Coronary artery (tissue), 2 donors: Measurements from ENCODE around the gene ZNF600.
"Not testable (repeated sequence)": the region's sequence is repeated elsewhere in the genome, so short reads cannot be mapped to it uniquely, and the experiment has no call there.

Source experiments
- DNase-seq: peaks from one replicate; pipeline ENCODE4 v3.0.0-alpha.2; 2017; ENCODE audit warnings: low spot score
- H3K27ac ChIP-seq, 2 donors: fragments of 200-600 bp; sonication (generic); one replicate each; pipeline ENCODE4 v1.5.1; 2016 to 2019
- H3K4me3 ChIP-seq: fragments of 200-600 bp; sonication (generic); 2 replicates; pipeline ENCODE4 v1.5.1; 2016; ENCODE audit warnings: mild to moderate bottlenecking, moderate library complexity
- CTCF ChIP-seq: fragments of 200-600 bp; sonication (generic); IDR thresholded peaks from one replicate; pipeline ENCODE4 v1.5.1; 2019; ENCODE audit warnings: antibody characterized with exemption

The ZNF600 gene

GRCh38 chr19:52734893-52735661 lies 51.5 kb downstream of the ZNF600 start, which contains the start of gene ZNF611:
Gene ZNF611 (minus strand): TSS chr19:52735044. CDS start chr19:52715894, 19,150 bp downstream.
- peak within 1 kb of the TSS; percentile 87 for H3K4me3 ChIP-seq
- DNase-seq: peak; percentile 98
- peak; percentile 61 for TF ChIP-seq CTCF
- peak within 1 kb of the TSS; percentile 73 to 82 for H3K27ac ChIP-seq

- TF ChIP-seq CTCF: no peak
- H3K4me3 ChIP-seq: peak overlapping the region; percentile 87
- DNase-seq: peak; percentile 76
- H3K27ac ChIP-seq: peak overlapping the region; percentile 73 to 82
Observed at GRCh38 chr19:52734331-52734892, 52.2 kb downstream of the ZNF600 start.

- H3K4me3 ChIP-seq, DNase-seq, H3K27ac ChIP-seq: not testable (repeated sequence)
Observed at GRCh38 chr19:52726051-52726450, 60.5 kb downstream of the ZNF600 start.

GRCh38 chr19:52725528-52725961 lies 61.0 kb downstream of the ZNF600 start:
- no peak overlapping the region for H3K4me3 ChIP-seq
- DNase-seq: no peak
- H3K27ac ChIP-seq: no peak overlapping the region
- no peak for TF ChIP-seq CTCF

GRCh38 chr19:52724701-52725514 lies 61.7 kb downstream of the ZNF600 start:
- TF ChIP-seq CTCF: no peak
- H3K4me3 ChIP-seq: no peak overlapping the region
- no peak overlapping the region for H3K27ac ChIP-seq
- DNase-seq: no peak

- not testable (repeated sequence) for DNase-seq, H3K27ac ChIP-seq, H3K4me3 ChIP-seq
Observed at GRCh38 chr19:52723907-52724598, 62.5 kb downstream of the ZNF600 start.

GRCh38 chr19:52722062-52723003 lies 64.3 kb downstream of the ZNF600 start:
- no peak for TF ChIP-seq CTCF
- Histone ChIP-seq H3K27ac (no peak overlapping the region), H3K4me3 (no peak overlapping the region)
- no peak for DNase-seq

GRCh38 chr19:52720541-52720940 lies 66.0 kb downstream of the ZNF600 start:
- not testable (repeated sequence) for H3K27ac ChIP-seq, DNase-seq, H3K4me3 ChIP-seq
